GM21717 (cell line): ENCODE measurements around the gene JAKMIP2.

Experiments
- ATAC-seq: cut with Tn5 transposase; IDR thresholded peaks from one replicate; pipeline ENCODE4 v1.9.1; 2021; ENCODE audit warnings: mild to moderate bottlenecking, moderate library complexity; ENCODE audit not compliant: unreplicated experiment

The JAKMIP2 gene

GRCh38 chr5:147704544-147704943 lies 78.0 kb downstream of the JAKMIP2 start:
- ATAC-seq, result no peak

- no peak for ATAC-seq
Observed at GRCh38 chr5:147701468-147701867, 81.1 kb downstream of the JAKMIP2 start.

- ATAC-seq, result no peak
Observed at GRCh38 chr5:147699496-147700088, 82.9 kb downstream of the JAKMIP2 start.

GRCh38 chr5:147697380-147697779 lies 85.1 kb downstream of the JAKMIP2 start:
- no peak for ATAC-seq

GRCh38 chr5:147694772-147695171 lies 87.8 kb downstream of the JAKMIP2 start:
- ATAC-seq, result no peak

GRCh38 chr5:147693233-147693632 lies 89.3 kb downstream of the JAKMIP2 start:
- no peak for ATAC-seq

GRCh38 chr5:147691130-147691529 lies 91.4 kb downstream of the JAKMIP2 start:
- no peak for ATAC-seq

- ATAC-seq, result no peak
Observed at GRCh38 chr5:147690595-147690994, 91.9 kb downstream of the JAKMIP2 start.

GRCh38 chr5:147689426-147689825 lies 93.1 kb downstream of the JAKMIP2 start:
- no peak for ATAC-seq

- no peak for ATAC-seq
Observed at GRCh38 chr5:147688656-147689356, 93.7 kb downstream of the JAKMIP2 start.

GRCh38 chr5:147687118-147687517 lies 95.4 kb downstream of the JAKMIP2 start:
- no peak for ATAC-seq

- no peak for ATAC-seq
Observed at GRCh38 chr5:147686421-147686820, 96.1 kb downstream of the JAKMIP2 start.

- ATAC-seq, result no peak
Observed at GRCh38 chr5:147685993-147686392, 96.5 kb downstream of the JAKMIP2 start.

GRCh38 chr5:147675168-147675567 lies 107.4 kb downstream of the JAKMIP2 start:
- ATAC-seq, result no peak

GRCh38 chr5:147674411-147674810 lies 108.1 kb downstream of the JAKMIP2 start:
- no peak for ATAC-seq

- ATAC-seq, result no peak
Observed at GRCh38 chr5:147673791-147674190, 108.7 kb downstream of the JAKMIP2 start.

- no peak for ATAC-seq
Observed at GRCh38 chr5:147673266-147673665, 109.3 kb downstream of the JAKMIP2 start.

- ATAC-seq, result no peak
Observed at GRCh38 chr5:147671365-147671764, 111.2 kb downstream of the JAKMIP2 start.

- ATAC-seq, result no peak
Observed at GRCh38 chr5:147670815-147671214, 111.7 kb downstream of the JAKMIP2 start.

- no peak for ATAC-seq
Observed at GRCh38 chr5:147669169-147669869, 113.2 kb downstream of the JAKMIP2 start.

- no peak for ATAC-seq
Observed at GRCh38 chr5:147668385-147668784, 114.1 kb downstream of the JAKMIP2 start.

- no peak for ATAC-seq
Observed at GRCh38 chr5:147667363-147667762, 115.2 kb downstream of the JAKMIP2 start.
